HCT116 (cell line): Measurements from ENCODE around the gene RAPGEF2. TPM values are rescaled to one million over a fixed set of nuclear protein-coding genes. Genes with fewer than 3 reads are reported as not detected.

Experiments
- ATAC-seq: fragments of 200-7000 bp; cut with Tn5 transposase; 2 replicates; pipeline ENCODE4 v1.9.1; 2020; ENCODE audit warnings: mild to moderate bottlenecking, moderate library complexity
- BruUV-seq: library from RNA; stranded (reverse); fragments of 400-500 nt; replicated peaks from 2 replicates; lab custom pipeline; 2021; lab: Mats Ljungman, UMichigan
- CTCF ChIA-PET: fragments of 300-600 bp; sonication (Branson Sonifier 250); formaldehyde crosslinking; loops from one replicate; lab custom pipeline; 2021; ENCODE audit warnings: antibody characterized with exemption; lab: Charles Lee
- POLR2A ChIA-PET: fragments of 300-600, 350-600 bp; sonication (Branson Sonifier 250); formaldehyde crosslinking; loops from one replicate; lab custom pipeline; 2021; ENCODE audit warnings: antibody characterized with exemption; lab: Charles Lee
- RAD21 ChIA-PET, 2 experiments: fragments of 300-600 bp; sonication (Branson Sonifier 250); formaldehyde crosslinking; loops; one replicate each; lab custom pipeline; 2023; ENCODE audit warnings: low total read pairs in 2 of 2; ENCODE audit not compliant: uncharacterized antibody in 2 of 2, unreplicated experiment in 2 of 2, low non-redundant PET in 1 of 2; lab: Charles Lee
- DNase-seq: peaks from one replicate; pipeline ENCODE4 v3.0.0-alpha.2; 2010; ENCODE audit warnings: low read depth, low spot score
- H2AFZ ChIP-seq: fragments of 200-600 bp; shearing (Covaris generic), sonication (generic); 2 replicates; pipeline ENCODE4 v1.6.1; 2017; ENCODE audit warnings: low read depth, mixed run types, mixed read lengths, antibody characterized with exemption, low read length; ENCODE audit not compliant: poor library complexity, severe bottlenecking
- H3K27ac ChIP-seq: 2 replicates; pipeline ENCODE4 v1.5.1; 2012; ENCODE audit warnings: low read depth, low read length
- H3K27me3 ChIP-seq: fragments of 200-600 bp; sonication (generic); 2 replicates; pipeline ENCODE4 v1.6.1; 2016; ENCODE audit warnings: mixed run types, low read length, mixed read lengths; ENCODE audit not compliant: insufficient read depth
- H3K36me3 ChIP-seq, 2 experiments: fragments of 200-500 bp in 1 of 2; fragments of 200-600 bp in 1 of 2; sonication (Bioruptor generic) in 1 of 2; sonication (generic) in 1 of 2; 2 replicates each; pipeline versions ENCODE4 v1.5.1 to v1.6.1; 2014 to 2016; ENCODE audit warnings: low read length in 2 of 2, inconsistent platforms in 1 of 2, mixed read lengths in 1 of 2, mixed run types in 1 of 2; ENCODE audit not compliant: insufficient read depth in 2 of 2, control insufficient read depth in 1 of 2
- H3K4me1 ChIP-seq, 2 experiments: fragments of 200-600 bp in 1 of 2; sonication (generic) in 1 of 2; 2 replicates each; pipeline versions ENCODE4 v1.5.1 to v1.6.1; 2012 to 2017; ENCODE audit warnings: low read length in 2 of 2, inconsistent platforms in 1 of 2, mild to moderate bottlenecking in 1 of 2, mixed read lengths in 1 of 2, mixed run types in 1 of 2, moderate library complexity in 1 of 2; ENCODE audit not compliant: insufficient read depth in 2 of 2, control insufficient read depth in 1 of 2
- H3K4me2 ChIP-seq: fragments of 200-600 bp; sonication (generic); 2 replicates; pipeline ENCODE4 v1.6.1; 2017; ENCODE audit warnings: mixed run types, low read length, mixed read lengths
- H3K4me3 ChIP-seq, 2 experiments: fragments of 200-600 bp in 1 of 2; sonication (generic) in 1 of 2; replicated peaks in 1 of 2; 2 replicates each; pipeline ENCODE4 v1.5.1; 2011 to 2016; ENCODE audit warnings: low read length in 2 of 2, control low read depth in 1 of 2, low read depth in 1 of 2, mild to moderate bottlenecking in 1 of 2, mixed read lengths in 1 of 2, mixed run types in 1 of 2
- H3K79me2 ChIP-seq: fragments of 200-600 bp; sonication (generic); 2 replicates; pipeline ENCODE4 v1.6.1; 2017; ENCODE audit warnings: mild to moderate bottlenecking, mixed run types, low read length, moderate library complexity, mixed read lengths; ENCODE audit not compliant: insufficient read depth
- H3K9ac ChIP-seq: fragments of 200-600 bp; sonication (generic); 2 replicates; pipeline ENCODE4 v1.6.1; 2016; ENCODE audit warnings: low read length, mixed read lengths
- H3K9me2 ChIP-seq: fragments of 200-600 bp; sonication (generic), shearing (Covaris generic); 2 replicates; pipeline ENCODE4 v1.6.1; 2017; ENCODE audit warnings: mixed run types, mild to moderate bottlenecking, moderate library complexity; ENCODE audit not compliant: insufficient read depth
- H3K9me3 ChIP-seq, 2 experiments: fragments of 200-500 bp in 1 of 2; fragments of 200-600 bp in 1 of 2; sonication (Bioruptor generic) in 1 of 2; sonication (generic) in 1 of 2; 2 replicates each; pipeline ENCODE4 v1.6.1; 2014 to 2017; ENCODE audit warnings: low read length in 2 of 2, mixed read lengths in 2 of 2, inconsistent platforms in 1 of 2, low read depth in 1 of 2, mild to moderate bottlenecking in 1 of 2, mixed run types in 1 of 2, moderate library complexity in 1 of 2; ENCODE audit not compliant: control insufficient read depth in 1 of 2, insufficient read depth in 1 of 2
- H4K20me1 ChIP-seq: fragments of 200-600 bp; sonication (generic), shearing (Covaris generic); 2 replicates; pipeline ENCODE4 v1.6.1; 2017; ENCODE audit warnings: mixed run types, mild to moderate bottlenecking, moderate library complexity; ENCODE audit not compliant: insufficient read depth
- ATF3 ChIP-seq: IDR thresholded peaks from 2 replicates; pipeline ENCODE4 v1.6.1; 2012
- CEBPB ChIP-seq: IDR thresholded peaks from 2 replicates; pipeline ENCODE4 v1.6.1; 2012; ENCODE audit warnings: low read depth
- CTCF ChIP-seq, 3 experiments: fragments of 200-600 bp in 1 of 3; sonication (generic) in 1 of 3; IDR thresholded peaks in 2 of 3; conservative IDR thresholded peaks in 1 of 3; 2 replicates each; pipeline ENCODE4 v1.5.1; 2012 to 2017; ENCODE audit warnings: low read depth in 2 of 3, low read length in 2 of 3, antibody characterized with exemption in 1 of 3, borderline replicate concordance in 1 of 3, control low read depth in 1 of 3, mild to moderate bottlenecking in 1 of 3, mixed read lengths in 1 of 3, mixed run types in 1 of 3, moderate library complexity in 1 of 3; ENCODE audit not compliant: insufficient read depth in 1 of 3
- EGR1 ChIP-seq: IDR thresholded peaks from 2 replicates; pipeline ENCODE4 v1.6.1; 2012; ENCODE audit warnings: low read depth
- ELF1 ChIP-seq: IDR thresholded peaks from 2 replicates; pipeline ENCODE4 v1.6.1; 2012; ENCODE audit warnings: low read depth, borderline replicate concordance
- EZH2 ChIP-seq: fragments of 200-600 bp; sonication (generic); IDR thresholded peaks from 2 replicates; pipeline ENCODE4 v1.6.1; 2017; ENCODE audit warnings: antibody characterized with exemption, mixed run types
- FOSL1 ChIP-seq: IDR thresholded peaks from 2 replicates; pipeline ENCODE4 v1.6.1; 2012; ENCODE audit warnings: low read depth
- JUND ChIP-seq: IDR thresholded peaks from 2 replicates; pipeline ENCODE4 v1.6.1; 2012
- MAX ChIP-seq: IDR thresholded peaks from 2 replicates; pipeline ENCODE4 v1.6.1; 2012
- POLR2A ChIP-seq: IDR thresholded peaks from 2 replicates; pipeline ENCODE4 v1.7.0; 2011; ENCODE audit warnings: borderline replicate concordance; ENCODE audit not compliant: insufficient read depth, insufficient read length; ENCODE audit errors: extremely low read depth
- REST ChIP-seq: IDR thresholded peaks from 2 replicates; pipeline ENCODE4 v1.6.1; 2012; ENCODE audit warnings: low read depth
- SIN3A ChIP-seq: IDR thresholded peaks from 2 replicates; pipeline ENCODE4 v1.6.1; 2012; ENCODE audit warnings: low read depth
- SP1 ChIP-seq: IDR thresholded peaks from 2 replicates; pipeline ENCODE4 v1.6.1; 2012; ENCODE audit warnings: low read depth
- TCF7L2 ChIP-seq: IDR thresholded peaks from 2 replicates; pipeline ENCODE4 v1.7.0; 2011; ENCODE audit warnings: borderline replicate concordance, inconsistent platforms; ENCODE audit not compliant: insufficient read depth, insufficient read length; ENCODE audit errors: extremely low read depth
- YY1 ChIP-seq: IDR thresholded peaks from 2 replicates; pipeline ENCODE4 v1.6.1; 2011; ENCODE audit warnings: low read length, low read depth, moderate library complexity, mild to moderate bottlenecking; ENCODE audit not compliant: insufficient replicate concordance; ENCODE audit errors: extremely low read depth
- ZFX ChIP-seq: fragments of 450-650 bp; IDR thresholded peaks from 2 replicates; pipeline ENCODE4 v1.6.1; 2017
- ZNF274 ChIP-seq: fragments of 200-500 bp; sonication (Bioruptor generic); IDR thresholded peaks from 2 replicates; pipeline ENCODE4 v1.6.1; 2014; ENCODE audit warnings: mild to moderate bottlenecking, low read depth, low read length, inconsistent platforms
- intact Hi-C: fragments of 100-400 bp; cut with micrococcal nuclease; formaldehyde crosslinking; loops from 2 replicates; pipeline ENCODE4 v1.10.0; 2022
- total RNA-seq: library from RNA; stranded (reverse); gene quantifications from one replicate; pipeline ENCODE4 v1.2.1, GENCODE V29; 2021; ENCODE audit not compliant: unreplicated experiment
- TF ChIP-seq, protein P1 (sequence below): IDR thresholded peaks from 2 replicates; pipeline ENCODE4 v1.6.1; 2011; ENCODE audit warnings: mild to moderate bottlenecking, low read length, moderate library complexity; ENCODE audit not compliant: insufficient replicate concordance; ENCODE audit errors: extremely low read depth

Gene RAPGEF2
- total RNA-seq, 1 experiment from 2014 or later, result 21.2 TPM

DNA sequence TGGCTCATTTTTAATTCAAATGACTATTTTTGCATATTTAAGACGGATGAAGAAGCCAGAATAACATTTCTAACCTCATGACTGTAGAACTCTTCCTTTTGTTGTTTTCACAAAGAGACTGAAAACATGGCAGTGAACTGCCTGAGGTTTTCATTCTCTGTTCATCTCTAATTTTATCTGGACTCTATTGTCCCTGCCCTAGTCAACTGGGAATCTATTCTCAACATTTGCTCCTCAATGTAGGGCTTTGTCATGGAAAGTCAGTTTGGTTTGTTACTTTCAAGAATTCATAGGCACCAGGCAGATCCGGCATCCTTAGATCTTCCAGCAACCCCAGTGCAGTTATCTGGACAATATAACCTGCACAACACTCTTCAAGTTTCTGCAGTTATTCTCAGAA, 277.0 kb downstream of the RAPGEF2 start:
- ATAC-seq, result no peak
- H3K27me3 ChIP-seq, result no peaks in the 10 kb centered on the region
- no TSS peak for BruUV-seq

More for the DNA sequence above, 277.0 kb downstream of the RAPGEF2 start:
- POLR2A ChIA-PET, result no interaction called here
- no peaks in the 10 kb centered on the region for H3K79me2 ChIP-seq
- H2AFZ ChIP-seq, result no peak overlapping the region
- no peak overlapping the region for H3K9ac ChIP-seq
- intact Hi-C loops, result no loop called here
- RAD21 ChIA-PET, result no interaction called here
- H3K4me3 ChIP-seq, result no peak overlapping the region
- no peaks in the 10 kb centered on the region for H3K9me3 ChIP-seq
- no peak overlapping the region for H3K4me2 ChIP-seq
- no peak for TF ChIP-seq SIN3A
- no peak for TF ChIP-seq ZNF274
- no peak for TF ChIP-seq JUND
- TF ChIP-seq EGR1, result no peak
- TF ChIP-seq YY1, result no peak
- no peak for TF ChIP-seq SP1
- TF ChIP-seq EZH2, result no peak
- no peak for TF ChIP-seq ATF3
- TF ChIP-seq, protein P1, sequence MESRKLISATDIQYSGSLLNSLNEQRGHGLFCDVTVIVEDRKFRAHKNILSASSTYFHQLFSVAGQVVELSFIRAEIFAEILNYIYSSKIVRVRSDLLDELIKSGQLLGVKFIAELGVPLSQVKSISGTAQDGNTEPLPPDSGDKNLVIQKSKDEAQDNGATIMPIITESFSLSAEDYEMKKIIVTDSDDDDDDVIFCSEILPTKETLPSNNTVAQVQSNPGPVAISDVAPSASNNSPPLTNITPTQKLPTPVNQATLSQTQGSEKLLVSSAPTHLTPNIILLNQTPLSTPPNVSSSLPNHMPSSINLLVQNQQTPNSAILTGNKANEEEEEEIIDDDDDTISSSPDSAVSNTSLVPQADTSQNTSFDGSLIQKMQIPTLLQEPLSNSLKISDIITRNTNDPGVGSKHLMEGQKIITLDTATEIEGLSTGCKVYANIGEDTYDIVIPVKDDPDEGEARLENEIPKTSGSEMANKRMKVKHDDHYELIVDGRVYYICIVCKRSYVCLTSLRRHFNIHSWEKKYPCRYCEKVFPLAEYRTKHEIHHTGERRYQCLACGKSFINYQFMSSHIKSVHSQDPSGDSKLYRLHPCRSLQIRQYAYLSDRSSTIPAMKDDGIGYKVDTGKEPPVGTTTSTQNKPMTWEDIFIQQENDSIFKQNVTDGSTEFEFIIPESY, result no peak
- no peak for TF ChIP-seq MAX
- no peak for TF ChIP-seq REST
- no peak for TF ChIP-seq TCF7L2
- no peak for TF ChIP-seq POLR2A
- TF ChIP-seq CTCF (IDR thresholded peaks at IDR 0.05 in 2 of 3, conservative IDR thresholded peaks at IDR 0.05 in 1 of 3; ENCODE audit: borderline replicate concordance in 1 of 3, insufficient read depth in 1 of 3, low read depth in 2 of 3, low read length in 2 of 3), result no peak
- no peak for TF ChIP-seq ZFX
- TF ChIP-seq FOSL1, result no peak
- no peak for TF ChIP-seq CEBPB
- TF ChIP-seq ELF1, result no peak
- no peak for DNase-seq
- CTCF ChIA-PET, result no interaction called here
- H4K20me1 ChIP-seq, result no peaks in the 10 kb centered on the region
- no peak overlapping the region for H3K27ac ChIP-seq
- H3K4me1 ChIP-seq, result no peaks in the 10 kb centered on the region
- H3K9me2 ChIP-seq, result no peaks in the 10 kb centered on the region
- H3K36me3 ChIP-seq, result no peaks in the 10 kb centered on the region
